ENCODE measurements around the gene WNT6.

- TF ChIP-seq TAF1 (IDR thresholded peaks at IDR 0.05; ENCODE audit: low read depth, low read length), result no peak
- no peak for TF ChIP-seq POLR2A (IDR thresholded peaks at IDR 0.05; ENCODE audit: low read depth, low read length)
- TF ChIP-seq POLR2AphosphoS5 (IDR thresholded peaks at IDR 0.05; ENCODE audit: low read depth, low read length), result no peak
Observed at GRCh38 chr2:218813771-218814460, 45.7 kb upstream of the WNT6 start.
